ENCODE results near the gene THAP3. TPM values are rescaled to one million over a fixed set of nuclear protein-coding genes. Genes with fewer than 3 reads are reported as not detected.
A peak's percentile ranks its signal among the peaks of the same experiment; 100 is the strongest.

Gene THAP3
- polyA plus RNA-seq, 1 experiment = 7.8 TPM

DNA sequence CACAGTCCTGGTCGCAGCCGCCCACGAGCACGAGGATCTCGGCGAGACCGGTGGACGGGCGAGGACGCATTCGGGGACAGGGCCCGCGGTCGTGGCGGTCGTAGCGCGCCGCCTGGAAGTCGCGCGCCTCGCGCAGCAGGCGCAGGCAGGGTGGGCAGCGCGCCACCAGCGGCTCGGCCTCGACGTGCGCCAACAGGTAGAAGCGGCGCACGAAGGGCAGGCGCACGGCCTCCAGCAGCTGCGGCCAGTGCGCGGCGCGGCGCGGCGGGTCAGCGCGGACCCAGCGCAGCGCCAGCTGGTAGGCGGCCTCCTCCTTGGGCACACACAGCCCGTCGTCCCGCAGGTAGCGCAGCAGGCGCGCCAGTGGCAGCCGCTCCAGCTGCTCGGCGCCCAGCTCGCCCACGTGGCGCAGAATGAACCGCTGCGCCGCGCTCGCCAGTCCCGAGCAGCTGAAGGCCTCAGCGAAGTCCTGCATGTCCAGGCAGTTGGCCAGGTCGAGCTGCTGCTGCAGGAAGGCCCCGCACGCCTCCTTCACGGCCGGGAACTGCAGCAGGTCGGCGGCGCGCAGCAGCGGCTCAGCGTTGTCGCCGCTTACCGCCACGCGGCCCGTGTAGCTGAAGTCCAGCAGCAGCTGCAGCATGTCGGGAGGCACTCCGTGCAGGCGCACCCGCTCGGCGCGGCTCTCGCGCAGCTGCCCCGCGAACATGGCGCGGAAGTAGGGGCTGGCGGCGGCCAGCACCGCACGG, 22.6 kb upstream of the THAP3 start:
- Histone ChIP-seq H3K9me3 (ENCODE audit: control insufficient read depth, insufficient read depth, low read length) (no peaks in the 10 kb centered on the region; the same call in 1 of the 2 replicates), H3K4me3 (ENCODE audit: low read depth, low read length) (peak overlapping the region; percentile 98), H3K27me3 (ENCODE audit: control insufficient read depth, insufficient read depth, low read length) (no peaks in the 10 kb centered on the region), H3K27ac (ENCODE audit: low read depth, low read length) (peak overlapping the region; percentile 96)
- TF ChIP-seq, protein P1, sequence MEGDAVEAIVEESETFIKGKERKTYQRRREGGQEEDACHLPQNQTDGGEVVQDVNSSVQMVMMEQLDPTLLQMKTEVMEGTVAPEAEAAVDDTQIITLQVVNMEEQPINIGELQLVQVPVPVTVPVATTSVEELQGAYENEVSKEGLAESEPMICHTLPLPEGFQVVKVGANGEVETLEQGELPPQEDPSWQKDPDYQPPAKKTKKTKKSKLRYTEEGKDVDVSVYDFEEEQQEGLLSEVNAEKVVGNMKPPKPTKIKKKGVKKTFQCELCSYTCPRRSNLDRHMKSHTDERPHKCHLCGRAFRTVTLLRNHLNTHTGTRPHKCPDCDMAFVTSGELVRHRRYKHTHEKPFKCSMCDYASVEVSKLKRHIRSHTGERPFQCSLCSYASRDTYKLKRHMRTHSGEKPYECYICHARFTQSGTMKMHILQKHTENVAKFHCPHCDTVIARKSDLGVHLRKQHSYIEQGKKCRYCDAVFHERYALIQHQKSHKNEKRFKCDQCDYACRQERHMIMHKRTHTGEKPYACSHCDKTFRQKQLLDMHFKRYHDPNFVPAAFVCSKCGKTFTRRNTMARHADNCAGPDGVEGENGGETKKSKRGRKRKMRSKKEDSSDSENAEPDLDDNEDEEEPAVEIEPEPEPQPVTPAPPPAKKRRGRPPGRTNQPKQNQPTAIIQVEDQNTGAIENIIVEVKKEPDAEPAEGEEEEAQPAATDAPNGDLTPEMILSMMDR (IDR thresholded peaks at IDR 0.05; ENCODE audit: low read depth, low read length) = no peak
- POLR2A ChIA-PET = interaction anchor here (0.8 to 2.3 kb wide), 9 partner anchors 10 to 183 kb away, joined by 4 to 10 read pairs (median 6); partner anchors contain the start of genes CAMTA1, PHF13, THAP3 and ZBTB48
- CTCF ChIA-PET = no interaction called here
- no peak for DNase-seq (ENCODE audit: low read depth, low spot score)

DNA sequence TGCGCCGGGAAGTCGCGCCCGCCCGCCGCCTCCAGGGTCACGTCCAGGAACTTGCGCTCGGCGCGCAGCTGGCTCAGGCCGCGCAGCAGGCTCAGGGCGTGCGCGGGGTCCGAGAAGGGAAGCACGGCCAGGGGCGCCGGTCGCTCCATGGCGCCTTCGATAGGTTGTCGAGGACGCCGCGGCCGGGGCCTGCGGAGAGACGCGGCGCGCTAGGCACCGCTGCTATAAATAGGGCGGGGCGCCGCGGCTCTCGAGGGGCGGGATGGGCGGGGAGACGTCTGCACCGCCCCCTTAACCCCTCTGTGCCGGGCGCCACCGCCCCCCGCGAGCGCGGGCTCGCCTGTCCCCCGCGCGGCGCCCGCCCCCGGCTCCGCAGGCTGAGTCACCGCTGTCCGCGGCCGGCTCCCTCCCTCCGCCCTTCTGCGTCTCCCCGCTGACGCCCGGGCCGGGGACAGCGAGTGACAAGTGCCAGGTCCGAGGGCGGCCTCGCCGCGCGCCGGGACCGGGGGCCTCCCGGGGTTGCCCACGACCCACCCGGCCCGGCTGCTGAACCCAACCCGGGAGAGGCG, 21.9 kb upstream of the THAP3 start, which contains the start of gene KLHL21:
Gene KLHL21, minus strand, starts transcription at position 201 of the 569 bp plus-strand sequence. Its CDS starts 52 bp downstream, at position 149.
- H3K27ac ChIP-seq (ENCODE audit: low read depth, low read length) = peak within 1 kb of the TSS; percentile 99
- CTCF ChIA-PET = no interaction called here
- TF ChIP-seq, protein P1 (IDR thresholded peaks at IDR 0.05; ENCODE audit: low read depth, low read length) = no peak
- DNase-seq (ENCODE audit: low read depth, low spot score) = no peak
- H3K9me3 ChIP-seq (ENCODE audit: control insufficient read depth, insufficient read depth, low read length) = no peaks in the 10 kb centered on the region; the same call in 1 of the 2 replicates
- POLR2A ChIA-PET = interaction anchor here (0.8 to 2.3 kb wide), 12 partner anchors 9 to 182 kb away, joined by 3 to 10 read pairs (median 6); partner anchors contain the start of genes CAMTA1, PHF13, THAP3 and ZBTB48
- no peaks in the 10 kb centered on the region for H3K27me3 ChIP-seq (ENCODE audit: control insufficient read depth, insufficient read depth, low read length)
- peak within 1 kb of the TSS; percentile 98 for H3K4me3 ChIP-seq (ENCODE audit: low read depth, low read length)

DNA sequence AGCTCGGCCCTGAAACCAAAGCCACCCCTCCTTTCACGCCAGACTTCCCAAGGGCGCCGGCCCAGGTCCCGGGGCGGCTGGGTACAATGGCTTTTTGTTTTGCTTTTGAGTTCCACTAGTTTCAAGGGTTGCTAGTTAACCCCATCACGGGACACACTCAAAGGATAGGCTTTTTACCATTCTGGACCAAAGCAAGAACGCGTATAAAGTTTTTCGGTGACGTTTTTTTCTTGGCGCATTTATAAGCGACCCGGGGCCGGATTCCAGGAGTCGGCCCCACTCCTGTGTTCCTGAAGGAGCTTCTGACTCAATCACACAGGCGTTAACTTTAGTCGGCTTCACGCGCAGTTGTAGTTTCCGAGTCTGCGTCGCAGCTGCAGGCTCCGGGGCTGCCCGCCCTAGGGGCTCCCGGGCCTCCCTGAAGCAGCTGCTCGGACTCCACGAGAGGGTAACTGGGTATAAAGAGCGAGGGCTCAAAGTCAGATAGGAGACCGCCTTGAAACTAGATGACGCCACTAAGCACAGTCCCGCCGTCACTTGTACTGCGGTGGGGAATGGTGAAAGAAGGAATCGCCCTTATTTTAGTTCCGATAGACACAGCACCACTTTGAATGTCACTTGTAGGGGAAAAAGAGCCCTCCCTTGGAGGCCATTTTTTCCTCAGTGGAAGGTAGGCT, 21.3 kb upstream of the THAP3 start:
- no peak for DNase-seq (ENCODE audit: low read depth, low spot score)
- Histone ChIP-seq H3K27me3 (ENCODE audit: control insufficient read depth, insufficient read depth, low read length) (no peaks in the 10 kb centered on the region), H3K27ac (ENCODE audit: low read depth, low read length) (peak overlapping the region; percentile 99), H3K9me3 (ENCODE audit: control insufficient read depth, insufficient read depth, low read length) (no peaks in the 10 kb centered on the region; the same call in 1 of the 2 replicates), H3K4me3 (ENCODE audit: low read depth, low read length) (peak overlapping the region; percentile 57)
- ChIA-PET POLR2A (interaction anchor here (0.9 to 2.3 kb wide), 7 partner anchors 9 to 182 kb away, joined by 3 to 10 read pairs (median 6); partner anchors contain the start of genes CAMTA1, PHF13 and ZBTB48), CTCF (interaction anchor here (1.3 kb wide), 1 partner anchor 30 kb away, joined by 3 read pairs; no protein-coding TSS in a partner anchor)
- TF ChIP-seq, protein P1 (IDR thresholded peaks at IDR 0.05; ENCODE audit: low read depth, low read length) = no peak

DNA sequence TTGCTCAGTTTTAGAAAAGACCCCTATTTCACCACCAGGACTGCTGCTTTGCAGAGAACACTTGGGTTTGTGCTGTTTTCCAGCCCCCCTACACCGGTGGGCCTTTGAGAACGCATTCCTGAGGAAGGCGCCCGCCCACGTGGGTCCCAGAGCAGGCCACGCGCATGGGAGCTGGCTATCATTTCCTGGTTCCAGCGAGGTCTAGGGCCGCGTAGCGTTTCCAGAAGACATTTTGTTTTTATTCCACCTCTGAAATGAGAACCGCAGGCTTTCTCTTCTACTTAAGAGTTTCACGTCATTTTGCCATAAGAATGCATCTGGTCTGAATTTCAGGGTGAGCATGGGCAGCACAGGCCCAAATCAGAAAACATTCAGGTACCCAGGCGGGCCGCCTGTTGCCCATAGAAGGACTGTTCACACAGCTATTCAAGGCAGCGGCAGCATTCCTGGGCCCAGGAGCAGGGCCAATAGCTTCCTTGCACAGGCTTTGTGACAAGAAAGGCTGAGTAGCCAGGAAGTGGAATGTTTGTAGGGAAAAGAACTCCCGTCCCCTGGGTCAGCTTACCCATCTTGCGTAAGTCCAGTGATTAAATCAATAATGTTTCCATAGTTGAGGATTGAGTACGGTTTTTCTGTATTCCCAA, 20.6 kb upstream of the THAP3 start:
- TF ChIP-seq, protein P1 (IDR thresholded peaks at IDR 0.05; ENCODE audit: low read depth, low read length) = no peak
- Histone ChIP-seq H3K4me3 (ENCODE audit: low read depth, low read length) (peak overlapping the region; percentile 57), H3K9me3 (ENCODE audit: control insufficient read depth, insufficient read depth, low read length) (no peaks in the 10 kb centered on the region; the same call in 1 of the 2 replicates), H3K27me3 (ENCODE audit: control insufficient read depth, insufficient read depth, low read length) (no peaks in the 10 kb centered on the region), H3K27ac (ENCODE audit: low read depth, low read length) (peak overlapping the region; percentile 99)
- DNase-seq (ENCODE audit: low read depth, low spot score) = no peak
- ChIA-PET CTCF (interaction anchor here (0.9 to 1.9 kb wide), 4 partner anchors 10 to 49 kb away, joined by 3 to 6 read pairs (median 4); partner anchors contain the start of genes NOL9 and TAS1R1), POLR2A (interaction anchor here (0.9 to 1.8 kb wide), 4 partner anchors 10 to 24 kb away, joined by 3 to 9 read pairs (median 4); partner anchors contain the start of genes PHF13 and ZBTB48)

All from AG04450 (cell line).